ENCODE results near the gene CCNF. TPM values are rescaled to one million over a fixed set of nuclear protein-coding genes. Genes with fewer than 3 reads are reported as not detected.
A peak's percentile ranks its signal among the peaks of the same experiment; 100 is the strongest.

Gene CCNF
- total RNA-seq, 1 experiment from 2014 or later: 68.1 TPM

DNA sequence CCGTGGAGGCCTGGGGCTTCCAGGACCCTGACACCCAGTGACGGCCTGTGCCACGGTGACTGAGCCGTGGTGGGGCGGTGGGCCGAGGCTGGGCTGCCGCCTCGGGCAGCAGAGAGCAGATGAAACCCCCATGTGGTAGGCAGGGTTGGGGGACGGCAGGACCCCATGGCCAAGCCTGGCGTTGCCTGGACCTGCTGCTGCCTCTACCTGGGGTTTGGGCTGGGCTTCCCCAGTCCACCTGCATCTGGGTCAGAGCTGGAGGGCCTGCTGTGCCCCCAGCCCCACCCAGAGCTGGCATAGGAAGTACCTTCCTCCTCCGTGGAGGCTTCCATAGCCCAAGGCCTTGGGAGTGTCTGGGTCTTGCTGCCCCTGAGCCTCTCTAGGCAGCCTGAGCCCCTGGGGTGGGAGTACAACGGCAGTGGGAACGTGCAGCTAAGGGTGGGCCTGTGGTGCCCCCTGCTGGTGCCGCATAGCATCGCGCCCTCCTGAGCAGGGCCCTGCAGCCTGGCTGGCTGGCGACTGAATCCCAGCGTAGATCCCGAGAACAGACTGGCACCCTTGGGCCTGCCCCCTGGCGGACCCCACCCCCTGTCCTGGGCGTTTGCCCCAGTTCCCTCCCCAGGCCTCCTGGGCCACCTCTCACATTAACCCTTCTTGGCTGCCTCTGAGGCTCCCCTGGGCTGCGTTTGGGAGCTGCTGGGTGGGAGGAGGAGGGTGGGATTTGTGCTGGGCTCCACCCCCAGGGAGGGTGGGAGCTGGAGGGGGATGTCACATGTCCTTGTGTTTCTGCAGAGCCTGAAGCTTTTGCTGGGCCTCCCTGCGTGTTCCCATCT is 71.9 kb downstream of the CCNF start:
- peak; percentile 80 for DNase-seq (ENCODE audit: low spot score)

DNA sequence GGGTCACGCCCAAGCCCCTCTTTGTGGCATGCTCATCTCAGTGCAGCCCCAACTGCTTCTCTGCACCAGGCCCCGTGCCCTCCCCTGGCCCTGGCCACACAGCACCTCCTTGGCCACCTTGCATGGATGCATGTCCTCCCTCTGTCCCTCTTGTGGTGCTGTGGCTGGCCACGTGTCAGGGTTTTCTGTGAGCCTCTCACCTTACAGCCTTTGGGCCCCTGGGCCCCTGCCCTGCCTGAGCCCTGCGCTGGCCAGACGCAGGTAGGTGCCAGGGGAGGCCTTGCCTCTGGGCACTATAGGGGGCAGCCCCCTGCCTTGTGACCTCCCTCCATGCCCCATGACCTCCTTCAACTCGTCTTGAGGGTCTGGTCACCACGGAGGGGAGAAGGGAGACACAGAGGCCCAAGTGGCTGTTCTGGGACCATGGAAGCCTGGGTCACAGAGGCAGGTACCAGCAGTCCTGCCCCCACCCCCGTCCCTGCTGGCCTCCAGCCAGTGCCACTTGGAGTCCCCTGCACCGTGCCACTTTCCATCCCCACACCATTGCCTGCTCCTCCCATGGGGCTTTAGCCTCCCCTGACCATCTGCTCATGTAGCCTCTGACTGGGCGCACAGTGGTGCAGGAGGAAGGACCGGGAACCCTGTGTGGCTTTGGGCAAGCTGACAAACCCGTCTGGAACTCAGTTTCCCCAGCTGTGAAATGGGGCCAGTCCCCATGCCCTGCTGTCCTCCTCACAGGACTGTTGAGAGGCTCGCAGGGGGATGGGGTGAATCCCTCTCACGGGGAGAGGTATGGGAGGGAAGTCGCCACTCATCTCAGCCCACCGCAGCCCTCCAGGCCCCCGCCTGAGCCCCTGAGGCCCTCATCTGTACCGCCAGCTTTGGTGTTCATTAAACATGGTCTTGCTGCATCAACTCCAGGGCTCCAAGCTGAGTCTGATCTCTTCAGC is 73.0 kb downstream of the CCNF start:
- DNase-seq (ENCODE audit: low spot score): no peak

DNA sequence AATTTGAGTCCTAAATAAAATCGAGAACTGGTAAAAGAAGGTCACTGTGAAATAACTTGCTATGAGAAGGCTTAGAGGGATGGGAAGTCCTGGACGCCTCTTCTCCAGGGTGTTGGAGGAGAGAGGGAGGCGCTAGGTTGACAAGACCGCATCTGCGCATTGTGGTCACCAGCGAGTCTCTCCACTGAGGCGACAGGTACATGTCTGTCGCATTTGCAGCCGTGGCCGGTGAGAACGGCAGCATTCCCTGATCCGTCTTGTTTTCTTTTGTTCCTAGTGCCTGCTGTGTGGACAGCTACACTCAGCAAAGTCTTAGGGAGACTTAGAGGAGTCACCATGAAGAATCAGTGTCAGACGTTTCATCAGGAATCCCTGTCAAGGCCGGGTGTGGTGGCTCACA is 76.4 kb downstream of the CCNF start:
- no peak for DNase-seq (ENCODE audit: low spot score)

DNA sequence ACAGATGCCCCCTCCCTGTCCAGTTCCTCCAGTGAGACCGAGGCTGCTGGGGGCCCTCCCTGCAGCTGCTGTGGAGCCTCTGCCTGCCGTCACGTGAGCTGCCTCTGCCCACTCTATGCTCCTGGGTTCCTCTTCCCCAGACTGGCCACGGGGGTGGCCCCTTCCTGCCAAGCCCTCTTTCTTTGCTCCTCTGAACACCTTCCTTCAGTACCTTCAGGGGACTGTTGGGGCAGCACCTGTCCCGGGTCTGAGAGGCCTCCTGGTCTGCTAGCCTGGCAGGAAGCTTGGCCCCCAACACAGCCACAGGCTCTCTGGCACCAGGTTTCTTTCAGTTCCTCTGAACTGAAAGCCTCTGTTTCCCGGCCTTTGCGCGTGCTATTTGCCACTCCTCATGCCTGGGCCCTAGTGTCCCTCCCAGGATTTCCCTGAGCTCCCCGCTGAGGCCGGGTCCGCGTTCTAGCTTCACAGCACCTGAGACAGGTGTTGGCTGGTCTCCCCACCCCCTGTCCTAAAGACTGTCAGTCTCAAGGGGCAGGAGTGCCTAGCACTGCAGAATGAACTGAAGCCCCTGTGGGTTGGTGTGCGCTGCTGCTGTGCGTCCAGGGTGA is 77.9 kb downstream of the CCNF start:
- no peak for DNase-seq (ENCODE audit: low spot score)

DNA sequence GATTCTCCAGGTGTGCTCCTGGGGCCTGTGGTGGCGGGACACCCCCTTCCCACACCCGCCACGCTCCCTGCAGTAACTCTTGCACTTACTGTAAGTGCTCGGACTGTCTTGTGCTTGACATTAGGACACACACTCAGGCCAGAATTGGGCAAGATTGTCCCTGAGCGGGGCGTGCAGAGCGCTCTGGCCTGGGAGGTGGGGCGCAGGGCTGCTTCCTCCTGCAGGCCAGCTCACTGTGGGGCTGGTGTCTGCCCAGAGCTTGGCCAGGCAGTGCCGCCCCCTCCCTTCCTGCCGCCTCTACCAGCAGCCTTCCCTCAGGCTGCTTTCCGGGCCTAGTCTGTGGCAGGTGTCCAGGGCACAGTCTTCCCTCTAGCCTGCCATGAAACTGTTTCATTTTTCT is 78.4 kb downstream of the CCNF start:
- DNase-seq (ENCODE audit: low spot score): no peak

Small RNAs within 50 kb of the gene (small RNA-seq; reads per million reads assigned to genes)
- not detected for gene MIR6768

Other genes starting within 250 kb of the CCNF start
- 0.08 and 2.5 TPM in 2 replicates for gene CASKIN1, start 232.8 kb upstream of the CCNF start, total RNA-seq (2014; rRNA removed; shearing (Covaris generic))
- 98.9 and 117 TPM in 2 replicates for gene MLST8, start 224.0 kb upstream of the CCNF start, total RNA-seq (2014; rRNA removed; shearing (Covaris generic))
- gene BRICD5, start 218.6 kb upstream of the CCNF start, total RNA-seq (2014; rRNA removed; shearing (Covaris generic)): 33.6 and 34.6 TPM in 2 replicates
- gene PGP, start 214.6 kb upstream of the CCNF start, total RNA-seq (2014; rRNA removed; shearing (Covaris generic)): 82.0 and 98.7 TPM in 2 replicates
- 83.8 and 87.2 TPM in 2 replicates for gene E4F1, start 205.9 kb upstream of the CCNF start, total RNA-seq (2014; rRNA removed; shearing (Covaris generic))
- gene DNASE1L2, start 193.0 kb upstream of the CCNF start, total RNA-seq (2014; rRNA removed; shearing (Covaris generic)): 0.99 and 3.1 TPM in 2 replicates
- 160 and 162 TPM in 2 replicates for gene ECI1, start 177.9 kb upstream of the CCNF start, total RNA-seq (2014; rRNA removed; shearing (Covaris generic))
- 213 and 226 TPM in 2 replicates for gene RNPS1, start 161.3 kb upstream of the CCNF start, total RNA-seq (2014; rRNA removed; shearing (Covaris generic))
- gene ABCA3, start 88.7 kb upstream of the CCNF start, total RNA-seq (2014; rRNA removed; shearing (Covaris generic)): under 0.01 and 2.5 TPM in 2 replicates
- gene TEDC2, start 30.7 kb downstream of the CCNF start, total RNA-seq (2014; rRNA removed; shearing (Covaris generic)): 53.8 and 58.0 TPM in 2 replicates
- gene NTN3, start 41.9 kb downstream of the CCNF start, total RNA-seq (2014; rRNA removed; shearing (Covaris generic)): not detected in 2 replicates
- 16.5 and 16.6 TPM in 2 replicates for gene TBC1D24, start 45.7 kb downstream of the CCNF start, total RNA-seq (2014; rRNA removed; shearing (Covaris generic))
- 99.9 and 117 TPM in 2 replicates for gene ATP6V0C, start 84.5 kb downstream of the CCNF start, total RNA-seq (2014; rRNA removed; shearing (Covaris generic))
- 112 and 114 TPM in 2 replicates for gene AMDHD2, start 90.9 kb downstream of the CCNF start, total RNA-seq (2014; rRNA removed; shearing (Covaris generic))
- 0.84 TPM in 1 of 2 replicates, not detected in the other for gene CEMP1, start 102.0 kb downstream of the CCNF start, total RNA-seq (2014; rRNA removed; shearing (Covaris generic))
- 21.2 and 23.7 TPM in 2 replicates for gene PDPK1, start 108.6 kb downstream of the CCNF start, total RNA-seq (2014; rRNA removed; shearing (Covaris generic))

Data from HT-29 (cell line).